ENCODE measurements around the gene TGDS.
A peak's percentile ranks its signal among the peaks of the same experiment; 100 is the strongest.

TGDS gene

GRCh38 chr13:94601446-94602431, 5.8 kb upstream of the TGDS start, which contains the start of gene GPR180:
Gene GPR180 (plus strand): TSS chr13:94601857. CDS start chr13:94601928, 71 bp downstream.
- DNase-seq, result peak; percentile 67 to 98 (median 94)

GRCh38 chr13:94599877-94600276, 3.9 kb upstream of the TGDS start:
- no peak for DNase-seq

- DNase-seq, result no peak
These were observed 2.3 kb upstream of the TGDS start for GRCh38 chr13:94598281-94598680.

- DNase-seq, result peak in 1 of 56 donors; percentile 8
These were observed 621 bp upstream of the TGDS start for GRCh38 chr13:94596575-94596971.

- peak in 7 of 56 donors; percentile 20 to 50 (median 36) for DNase-seq
These were observed 677 bp downstream of the TGDS start for GRCh38 chr13:94595001-94595949.

GRCh38 chr13:94590744-94591143, 5.2 kb downstream of the TGDS start:
- DNase-seq, result no peak

- DNase-seq, result no peak
These were observed 7.4 kb downstream of the TGDS start for GRCh38 chr13:94588541-94588940.

- DNase-seq, result no peak
These were observed 9.6 kb downstream of the TGDS start for GRCh38 chr13:94586371-94586770.

- DNase-seq, result no peak
These were observed 10.3 kb downstream of the TGDS start for GRCh38 chr13:94585543-94586101.

GRCh38 chr13:94583926-94584325, 12.0 kb downstream of the TGDS start:
- DNase-seq, result no peak

GRCh38 chr13:94579063-94579462, 16.9 kb downstream of the TGDS start:
- DNase-seq, result no peak

- no peak for DNase-seq
These were observed 26.3 kb downstream of the TGDS start for GRCh38 chr13:94569615-94570014.

- no peak for DNase-seq
These were observed 27.5 kb downstream of the TGDS start for GRCh38 chr13:94568443-94568842.

- no peak for DNase-seq
These were observed 28.4 kb downstream of the TGDS start for GRCh38 chr13:94567581-94567980.

- DNase-seq, result no peak
These were observed 34.8 kb downstream of the TGDS start for GRCh38 chr13:94561126-94561525.

GRCh38 chr13:94560116-94560515, 35.8 kb downstream of the TGDS start:
- DNase-seq, result no peak

GRCh38 chr13:94559222-94559795, 36.6 kb downstream of the TGDS start:
- no peak for DNase-seq

GRCh38 chr13:94558716-94559115, 37.2 kb downstream of the TGDS start:
- no peak for DNase-seq

- no peak for DNase-seq
These were observed 38.2 kb downstream of the TGDS start for GRCh38 chr13:94557684-94558235.

GRCh38 chr13:94556621-94557020, 39.3 kb downstream of the TGDS start:
- DNase-seq, result no peak

- DNase-seq, result no peak
These were observed 39.9 kb downstream of the TGDS start for GRCh38 chr13:94556041-94556440.
